Lower lobe of right lung (tissue), 2 donors: Measurements from ENCODE around the gene EFCAB8. TPM values are rescaled to one million over a fixed set of nuclear protein-coding genes. Genes with fewer than 3 reads are reported as not detected.

Source experiments
- ATAC-seq, 2 donors: fragments of 200-7000 bp; cut with Tn5 transposase; one replicate each; pipeline ENCODE4 v1.9.1; 2020 to 2022; ENCODE audit warnings: mild to moderate bottlenecking in 2 of 2, moderate library complexity in 2 of 2
- DNase-seq: peaks from one replicate; pipeline ENCODE4 v3.0.0-alpha.2; 2020
- H3K27ac ChIP-seq: fragments of 200-600 bp; one replicate; pipeline ENCODE4 v1.8.0; 2022
- H3K27me3 ChIP-seq: fragments of 200-600 bp; one replicate; pipeline ENCODE4 v1.8.0; 2022; ENCODE audit warnings: low read depth
- H3K36me3 ChIP-seq: fragments of 200-600 bp; one replicate; pipeline ENCODE4 v1.8.0; 2022; ENCODE audit warnings: mild to moderate bottlenecking
- H3K4me1 ChIP-seq: fragments of 200-600 bp; one replicate; pipeline ENCODE4 v1.8.0; 2022
- H3K4me3 ChIP-seq: fragments of 200-600 bp; one replicate; pipeline ENCODE4 v1.8.0; 2022; ENCODE audit warnings: mild to moderate bottlenecking
- H3K9me3 ChIP-seq: fragments of 200-600 bp; one replicate; pipeline ENCODE4 v1.8.0; 2022
- CTCF ChIP-seq: fragments of 200-600 bp; IDR thresholded peaks from one replicate; pipeline ENCODE4 v1.8.0; 2022; ENCODE audit warnings: antibody characterized with exemption, mild to moderate bottlenecking
- intact Hi-C: fragments of 100-400 bp; cut with DNase I; formaldehyde crosslinking; loops from one replicate; pipeline ENCODE4 v1.11.0; 2022
- total RNA-seq: library from RNA; stranded (reverse); fragmentation: NEBNext Ultra II Directional; extraction: Animal tissue kit (Norgen Biotek cat#: 25700); gene quantifications from one replicate; pipeline ENCODE4 v1.2.1, GENCODE V29; 2021
- donor health status: DM: no; HTN: yes; CAD: no; lungs with severe emphysema.

EFCAB8 gene
- total RNA-seq, 1 donor from 2014 or later: 0.30 TPM

GRCh38 chr20:32980131-32980941 lies 121.6 kb downstream of the EFCAB8 start:
- intact Hi-C loops: no loop called here
- no peaks in the 10 kb centered on the region for H3K9me3 ChIP-seq
- DNase-seq (no peak), ATAC-seq (no peak)
- no peak overlapping the region for H3K4me3 ChIP-seq
- no peak overlapping the region for H3K27ac ChIP-seq
- no peaks in the 10 kb centered on the region for H3K36me3 ChIP-seq
- no peak for TF ChIP-seq CTCF
- H3K27me3 ChIP-seq: peaks cover 4% of the 10 kb centered on the region
- H3K4me1 ChIP-seq: no peaks in the 10 kb centered on the region

GRCh38 chr20:32980990-32981389 lies 122.3 kb downstream of the EFCAB8 start:
- DNase-seq (no peak), ATAC-seq (no peak)
- Histone ChIP-seq H3K27ac (no peak overlapping the region), H3K4me1 (no peaks in the 10 kb centered on the region), H3K4me3 (no peak overlapping the region), H3K27me3 (peaks cover 4% of the 10 kb centered on the region), H3K9me3 (no peaks in the 10 kb centered on the region), H3K36me3 (no peaks in the 10 kb centered on the region)
- TF ChIP-seq CTCF: no peak
- intact Hi-C loops: no loop called here

DNA sequence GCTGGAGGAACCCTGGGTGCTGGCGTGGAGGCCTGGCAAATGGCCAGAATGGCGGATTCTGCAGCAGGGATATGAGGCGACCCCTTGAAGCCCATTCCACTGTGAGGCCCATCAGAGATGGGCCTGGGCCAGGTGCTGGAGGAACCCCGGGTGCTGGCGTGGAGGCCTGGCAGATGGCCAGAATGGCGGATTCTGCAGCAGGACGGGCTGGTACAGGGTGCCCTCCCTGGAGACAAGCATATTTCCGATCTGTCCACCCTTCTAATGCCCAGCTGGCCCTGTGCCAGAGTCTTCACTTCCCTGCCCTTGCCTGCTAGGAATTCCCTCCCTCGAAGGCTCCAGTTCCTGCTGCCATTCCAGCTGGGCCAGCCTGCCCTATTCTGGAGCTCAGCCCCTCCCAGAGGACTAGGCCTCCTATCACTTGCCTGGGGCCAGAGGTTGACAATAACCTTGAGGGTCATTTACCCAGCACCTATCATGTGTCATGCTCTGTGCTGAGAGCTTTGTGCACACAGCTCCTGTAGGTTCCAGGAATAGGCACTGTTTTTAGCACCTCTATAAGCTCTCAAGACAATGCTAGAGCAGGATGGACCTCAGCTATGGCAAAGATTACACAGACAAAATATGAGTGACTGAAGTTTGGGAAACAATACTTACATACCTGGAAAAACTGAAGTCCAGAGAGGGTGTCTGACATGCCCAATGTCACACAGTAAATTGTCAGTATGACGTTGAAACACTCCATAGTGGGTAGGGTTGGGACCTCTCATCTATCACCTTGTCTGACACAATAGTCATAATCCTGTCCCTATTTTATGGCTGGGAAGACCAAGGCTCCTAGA lies 124.1 kb downstream of the EFCAB8 start:
- intact Hi-C loops: no loop called here
- no peaks in the 10 kb centered on the region for H3K4me1 ChIP-seq
- H3K27ac ChIP-seq: no peak overlapping the region
- H3K4me3 ChIP-seq: no peak overlapping the region
- H3K36me3 ChIP-seq: no peaks in the 10 kb centered on the region
- no peaks in the 10 kb centered on the region for H3K9me3 ChIP-seq
- DNase-seq (no peak), ATAC-seq (no peak)
- no peak for TF ChIP-seq CTCF
- peaks cover 4% of the 10 kb centered on the region for H3K27me3 ChIP-seq

GRCh38 chr20:32983459-32984112 lies 124.9 kb downstream of the EFCAB8 start:
- no peak for DNase-seq
- Histone ChIP-seq H3K4me3 (no peak overlapping the region), H3K27ac (no peak overlapping the region), H3K27me3 (peaks cover 7% of the 10 kb centered on the region), H3K36me3 (no peaks in the 10 kb centered on the region), H3K4me1 (no peaks in the 10 kb centered on the region), H3K9me3 (no peaks in the 10 kb centered on the region)
- no peak for ATAC-seq
- TF ChIP-seq CTCF: no peak
- intact Hi-C loops: no loop called here

GRCh38 chr20:32984196-32984595 lies 125.5 kb downstream of the EFCAB8 start:
- H3K27ac ChIP-seq: no peak overlapping the region
- DNase-seq (no peak), ATAC-seq (no peak)
- H3K9me3 ChIP-seq: no peaks in the 10 kb centered on the region
- H3K4me3 ChIP-seq: no peak overlapping the region
- H3K27me3 ChIP-seq: peaks cover 5% of the 10 kb centered on the region
- H3K36me3 ChIP-seq: no peaks in the 10 kb centered on the region
- TF ChIP-seq CTCF: no peak
- no peaks in the 10 kb centered on the region for H3K4me1 ChIP-seq
- intact Hi-C loops: no loop called here
